A673 (cell line): ENCODE measurements around the gene RNF111.

ENCODE experiments used
- EZH2 ChIP-seq: fragments of 200-600 bp; sonication (generic); IDR thresholded peaks from 2 replicates; pipeline ENCODE4 v1.6.1; 2017; ENCODE audit warnings: borderline replicate concordance, low read depth, mild to moderate bottlenecking, mixed read lengths, antibody characterized with exemption, low read length; ENCODE audit not compliant: poor library complexity, severe bottlenecking
- TF ChIP-seq, protein P1 (sequence below): fragments of 300-800, 200-600 bp; sonication (generic); conservative IDR thresholded peaks from 2 replicates; pipeline ENCODE4 v1.5.1; 2017; ENCODE audit warnings: low read depth, mild to moderate bottlenecking, antibody characterized with exemption, low read length, moderate library complexity, mixed read lengths

DNA sequence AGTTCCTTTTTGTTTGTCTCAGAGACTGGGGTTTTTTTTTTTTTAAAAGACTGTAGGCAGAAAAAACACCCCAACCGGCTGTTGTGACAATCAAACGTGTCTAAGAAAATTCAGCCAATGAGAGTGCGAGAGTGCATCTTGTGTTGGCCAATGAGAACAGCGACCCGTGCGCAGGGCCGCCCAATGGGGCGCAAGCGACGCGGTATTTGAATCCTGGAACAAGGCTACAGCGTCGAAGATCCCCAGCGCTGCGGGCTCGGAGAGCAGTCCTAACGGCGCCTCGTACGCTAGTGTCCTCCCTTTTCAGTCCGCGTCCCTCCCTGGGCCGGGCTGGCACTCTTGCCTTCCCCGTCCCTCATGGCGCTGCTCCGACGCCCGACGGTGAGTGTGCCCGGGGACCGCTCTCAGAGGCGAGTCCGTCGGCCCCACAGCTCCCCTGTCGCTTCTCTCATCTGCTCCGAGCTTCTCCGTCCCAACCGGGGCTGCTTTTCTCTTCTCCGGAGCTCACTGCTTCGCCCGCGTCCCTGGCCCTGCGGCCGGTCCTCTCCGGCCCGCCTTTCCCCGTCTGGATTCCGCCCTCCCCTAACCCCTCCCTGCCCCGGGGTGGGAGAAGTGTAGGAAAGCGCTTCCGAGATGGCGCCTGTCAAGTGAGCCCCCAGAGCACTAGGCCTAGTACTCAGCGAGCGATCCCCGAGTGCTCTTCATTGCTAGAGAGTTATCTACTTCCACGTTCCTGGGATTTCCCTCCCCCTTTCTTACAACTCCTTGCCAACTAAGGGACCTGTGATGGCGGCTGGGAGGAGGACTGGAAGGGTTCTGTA, 117.7 kb downstream of the RNF111 start, which contains the start of gene CCNB2:
- TF ChIP-seq, protein P1, sequence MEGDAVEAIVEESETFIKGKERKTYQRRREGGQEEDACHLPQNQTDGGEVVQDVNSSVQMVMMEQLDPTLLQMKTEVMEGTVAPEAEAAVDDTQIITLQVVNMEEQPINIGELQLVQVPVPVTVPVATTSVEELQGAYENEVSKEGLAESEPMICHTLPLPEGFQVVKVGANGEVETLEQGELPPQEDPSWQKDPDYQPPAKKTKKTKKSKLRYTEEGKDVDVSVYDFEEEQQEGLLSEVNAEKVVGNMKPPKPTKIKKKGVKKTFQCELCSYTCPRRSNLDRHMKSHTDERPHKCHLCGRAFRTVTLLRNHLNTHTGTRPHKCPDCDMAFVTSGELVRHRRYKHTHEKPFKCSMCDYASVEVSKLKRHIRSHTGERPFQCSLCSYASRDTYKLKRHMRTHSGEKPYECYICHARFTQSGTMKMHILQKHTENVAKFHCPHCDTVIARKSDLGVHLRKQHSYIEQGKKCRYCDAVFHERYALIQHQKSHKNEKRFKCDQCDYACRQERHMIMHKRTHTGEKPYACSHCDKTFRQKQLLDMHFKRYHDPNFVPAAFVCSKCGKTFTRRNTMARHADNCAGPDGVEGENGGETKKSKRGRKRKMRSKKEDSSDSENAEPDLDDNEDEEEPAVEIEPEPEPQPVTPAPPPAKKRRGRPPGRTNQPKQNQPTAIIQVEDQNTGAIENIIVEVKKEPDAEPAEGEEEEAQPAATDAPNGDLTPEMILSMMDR, result no peak
- TF ChIP-seq EZH2, result no peak
